Measurements from ENCODE around the gene ZNF143. TPM values are rescaled to one million over a fixed set of nuclear protein-coding genes. Genes with fewer than 3 reads are reported as not detected.

The ZNF143 gene
- total and polyA plus RNA-seq, 2 of the 13 experiments (the other 11 are each of a cell fraction or from before 2014, with no cell fraction given), result 22.4 to 35.6 TPM

DNA sequence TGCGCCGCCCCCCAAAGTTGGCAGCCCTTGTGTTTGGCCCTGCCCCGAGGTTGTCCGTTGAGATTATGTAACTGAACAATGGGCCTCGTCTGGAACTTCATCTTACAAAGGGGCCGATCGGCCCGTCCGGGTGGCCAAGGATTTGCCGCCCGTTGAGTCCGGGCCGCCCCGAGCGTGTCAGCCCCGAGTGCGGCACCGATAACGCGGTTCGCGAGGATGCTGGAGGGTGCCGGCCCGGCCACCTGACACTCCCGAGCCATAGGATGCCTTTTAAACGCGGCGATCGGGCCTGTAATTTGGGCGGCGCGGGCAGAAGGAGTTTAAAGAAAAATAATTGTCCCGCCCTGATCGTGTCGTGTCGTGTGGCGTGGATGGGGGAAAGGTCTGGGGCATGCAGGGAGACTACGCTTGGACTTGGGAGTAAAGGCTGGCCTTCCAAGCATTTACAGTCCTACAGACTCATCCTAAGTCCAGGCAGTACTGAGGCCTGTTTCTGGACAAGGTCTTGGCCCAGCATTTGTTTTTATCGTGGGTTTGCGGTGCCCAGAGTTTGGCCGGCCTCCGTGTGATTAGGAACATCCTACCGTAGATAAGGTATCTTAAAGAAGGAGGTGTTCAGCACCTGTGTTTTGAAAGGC, 113.9 kb downstream of the ZNF143 start (continued):
- TF ChIP-seq, protein P1, sequence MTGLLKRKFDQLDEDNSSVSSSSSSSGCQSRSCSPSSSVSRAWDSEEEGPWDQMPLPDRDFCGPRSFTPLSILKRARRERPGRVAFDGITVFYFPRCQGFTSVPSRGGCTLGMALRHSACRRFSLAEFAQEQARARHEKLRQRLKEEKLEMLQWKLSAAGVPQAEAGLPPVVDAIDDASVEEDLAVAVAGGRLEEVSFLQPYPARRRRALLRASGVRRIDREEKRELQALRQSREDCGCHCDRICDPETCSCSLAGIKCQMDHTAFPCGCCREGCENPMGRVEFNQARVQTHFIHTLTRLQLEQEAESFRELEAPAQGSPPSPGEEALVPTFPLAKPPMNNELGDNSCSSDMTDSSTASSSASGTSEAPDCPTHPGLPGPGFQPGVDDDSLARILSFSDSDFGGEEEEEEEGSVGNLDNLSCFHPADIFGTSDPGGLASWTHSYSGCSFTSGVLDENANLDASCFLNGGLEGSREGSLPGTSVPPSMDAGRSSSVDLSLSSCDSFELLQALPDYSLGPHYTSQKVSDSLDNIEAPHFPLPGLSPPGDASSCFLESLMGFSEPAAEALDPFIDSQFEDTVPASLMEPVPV (CRISPR knock-in tag; IDR thresholded peaks at IDR 0.05), result no peak
- no peak for TF ChIP-seq ZFP36 (IDR thresholded peaks at IDR 0.05; ENCODE audit: borderline replicate concordance, low read depth, low read length, partially characterized antibody)
- no peak for TF ChIP-seq ZNF354B (CRISPR knock-in tag; IDR thresholded peaks at IDR 0.05)
- no peak for TF ChIP-seq MAFK (conservative IDR thresholded peaks at IDR 0.05 in 1 of 2, IDR thresholded peaks at IDR 0.05 in 1 of 2; ENCODE audit: low read length in 2 of 2)
- TF ChIP-seq MTF1 (CRISPR knock-in tag; IDR thresholded peaks at IDR 0.05), result no peak
- TF ChIP-seq HNF4G (IDR thresholded peaks at IDR 0.05; ENCODE audit: borderline replicate concordance, low read depth, low read length), result no peak
- TF ChIP-seq HNF4G (CRISPR knock-in tag; IDR thresholded peaks at IDR 0.05; ENCODE audit: borderline replicate concordance, low read depth), result no peak
- 0 out of 2 replicates have a peak, but pooled peaks have one; percentile 38 for TF ChIP-seq KDM5B (CRISPR knock-in tag; IDR thresholded peaks at IDR 0.05; ENCODE audit: borderline replicate concordance)
- TF ChIP-seq ZNF839 (CRISPR knock-in tag; IDR thresholded peaks at IDR 0.05; ENCODE audit: borderline replicate concordance), result no peak
- TF ChIP-seq, protein P2, sequence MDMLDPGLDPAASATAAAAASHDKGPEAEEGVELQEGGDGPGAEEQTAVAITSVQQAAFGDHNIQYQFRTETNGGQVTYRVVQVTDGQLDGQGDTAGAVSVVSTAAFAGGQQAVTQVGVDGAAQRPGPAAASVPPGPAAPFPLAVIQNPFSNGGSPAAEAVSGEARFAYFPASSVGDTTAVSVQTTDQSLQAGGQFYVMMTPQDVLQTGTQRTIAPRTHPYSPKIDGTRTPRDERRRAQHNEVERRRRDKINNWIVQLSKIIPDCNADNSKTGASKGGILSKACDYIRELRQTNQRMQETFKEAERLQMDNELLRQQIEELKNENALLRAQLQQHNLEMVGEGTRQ (IDR thresholded peaks at IDR 0.05; ENCODE audit: low read depth, low read length), result no peak
- TF ChIP-seq, protein P2 (CRISPR knock-in tag; IDR thresholded peaks at IDR 0.05; ENCODE audit: borderline replicate concordance), result 0 out of 2 replicates have a peak, but pooled peaks have one; percentile 35
- TF ChIP-seq RAD51 (IDR thresholded peaks at IDR 0.05; ENCODE audit: borderline replicate concordance), result no peak
- TF ChIP-seq MZF1 (CRISPR knock-in tag; IDR thresholded peaks at IDR 0.05; ENCODE audit: borderline replicate concordance), result no peak
- TF ChIP-seq, protein P3, sequence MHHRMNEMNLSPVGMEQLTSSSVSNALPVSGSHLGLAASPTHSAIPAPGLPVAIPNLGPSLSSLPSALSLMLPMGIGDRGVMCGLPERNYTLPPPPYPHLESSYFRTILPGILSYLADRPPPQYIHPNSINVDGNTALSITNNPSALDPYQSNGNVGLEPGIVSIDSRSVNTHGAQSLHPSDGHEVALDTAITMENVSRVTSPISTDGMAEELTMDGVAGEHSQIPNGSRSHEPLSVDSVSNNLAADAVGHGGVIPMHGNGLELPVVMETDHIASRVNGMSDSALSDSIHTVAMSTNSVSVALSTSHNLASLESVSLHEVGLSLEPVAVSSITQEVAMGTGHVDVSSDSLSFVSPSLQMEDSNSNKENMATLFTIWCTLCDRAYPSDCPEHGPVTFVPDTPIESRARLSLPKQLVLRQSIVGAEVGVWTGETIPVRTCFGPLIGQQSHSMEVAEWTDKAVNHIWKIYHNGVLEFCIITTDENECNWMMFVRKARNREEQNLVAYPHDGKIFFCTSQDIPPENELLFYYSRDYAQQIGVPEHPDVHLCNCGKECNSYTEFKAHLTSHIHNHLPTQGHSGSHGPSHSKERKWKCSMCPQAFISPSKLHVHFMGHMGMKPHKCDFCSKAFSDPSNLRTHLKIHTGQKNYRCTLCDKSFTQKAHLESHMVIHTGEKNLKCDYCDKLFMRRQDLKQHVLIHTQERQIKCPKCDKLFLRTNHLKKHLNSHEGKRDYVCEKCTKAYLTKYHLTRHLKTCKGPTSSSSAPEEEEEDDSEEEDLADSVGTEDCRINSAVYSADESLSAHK (CRISPR knock-in tag; IDR thresholded peaks at IDR 0.05; ENCODE audit: borderline replicate concordance), result no peak
- TF ChIP-seq AGO1 (IDR thresholded peaks at IDR 0.05; ENCODE audit: low read depth, low read length, poor library complexity, severe bottlenecking), result peak; percentile 89
- no peak for TF ChIP-seq SOX6 (IDR thresholded peaks at IDR 0.05)
- TF ChIP-seq SOX6 (CRISPR knock-in tag; IDR thresholded peaks at IDR 0.05), result no peak
- TF ChIP-seq TP53 (CRISPR knock-in tag; conservative IDR thresholded peaks at IDR 0.05), result no peak
- TF ChIP-seq, protein P4, sequence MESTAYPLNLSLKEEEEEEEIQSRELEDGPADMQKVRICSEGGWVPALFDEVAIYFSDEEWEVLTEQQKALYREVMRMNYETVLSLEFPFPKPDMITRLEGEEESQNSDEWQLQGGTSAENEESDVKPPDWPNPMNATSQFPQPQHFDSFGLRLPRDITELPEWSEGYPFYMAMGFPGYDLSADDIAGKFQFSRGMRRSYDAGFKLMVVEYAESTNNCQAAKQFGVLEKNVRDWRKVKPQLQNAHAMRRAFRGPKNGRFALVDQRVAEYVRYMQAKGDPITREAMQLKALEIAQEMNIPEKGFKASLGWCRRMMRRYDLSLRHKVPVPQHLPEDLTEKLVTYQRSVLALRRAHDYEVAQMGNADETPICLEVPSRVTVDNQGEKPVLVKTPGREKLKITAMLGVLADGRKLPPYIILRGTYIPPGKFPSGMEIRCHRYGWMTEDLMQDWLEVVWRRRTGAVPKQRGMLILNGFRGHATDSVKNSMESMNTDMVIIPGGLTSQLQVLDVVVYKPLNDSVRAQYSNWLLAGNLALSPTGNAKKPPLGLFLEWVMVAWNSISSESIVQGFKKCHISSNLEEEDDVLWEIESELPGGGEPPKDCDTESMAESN (CRISPR knock-in tag; conservative IDR thresholded peaks at IDR 0.05), result 0 out of 2 replicates have a peak, but pooled peaks have one; percentile 32
- no peak for TF ChIP-seq RBM22 (optimal IDR thresholded peaks at IDR 0.05; ENCODE audit: low read length)
- TF ChIP-seq PHF8 (CRISPR knock-in tag; IDR thresholded peaks at IDR 0.05), result peak; percentile 17; the same call in 1 of the 2 replicates
